Aorta (tissue), 5 donors: ENCODE data around the gene PON1. TPM values are rescaled to one million over a fixed set of nuclear protein-coding genes. Genes with fewer than 3 reads are reported as not detected.

ENCODE experiments used
- ATAC-seq: fragments of 200-7000 bp; cut with Tn5 transposase; one replicate; pipeline ENCODE4 v1.9.1; 2022; ENCODE audit warnings: moderate library complexity; ENCODE audit not compliant: low FRiP score
- DNase-seq, 2 donors: peaks; one replicate each; pipeline ENCODE4 v3.0.0-alpha.2; 2020
- H3K27ac ChIP-seq, 2 donors: one replicate each; pipeline ENCODE4 v1.5.1; 2013; ENCODE audit warnings: low read length in 2 of 2, mild to moderate bottlenecking in 2 of 2, moderate library complexity in 2 of 2, control low read depth in 1 of 2, inconsistent platforms in 1 of 2, low read depth in 1 of 2
- H3K27me3 ChIP-seq, 2 donors: one replicate each; pipeline ENCODE4 v1.6.1; 2013; ENCODE audit warnings: control low read depth in 1 of 2, low read length in 1 of 2, mild to moderate bottlenecking in 1 of 2, moderate library complexity in 1 of 2; ENCODE audit not compliant: insufficient read depth in 2 of 2, control insufficient read depth in 1 of 2
- H3K36me3 ChIP-seq, 2 donors: one replicate each; pipeline ENCODE4 v1.6.1; 2013; ENCODE audit warnings: control low read depth in 1 of 2, low read length in 1 of 2, mild to moderate bottlenecking in 1 of 2; ENCODE audit not compliant: insufficient read depth in 2 of 2, control insufficient read depth in 1 of 2
- H3K4me1 ChIP-seq, 2 donors: one replicate each; pipeline ENCODE4 v1.6.1; 2013; ENCODE audit warnings: low read length in 2 of 2, control low read depth in 1 of 2, mild to moderate bottlenecking in 1 of 2, moderate library complexity in 1 of 2; ENCODE audit not compliant: insufficient read depth in 2 of 2, control insufficient read depth in 1 of 2
- H3K4me3 ChIP-seq, 2 donors: one replicate each; pipeline ENCODE4 v1.5.1; 2013; ENCODE audit warnings: low read length in 2 of 2, control low read depth in 1 of 2, mild to moderate bottlenecking in 1 of 2
- H3K9me3 ChIP-seq: one replicate; pipeline ENCODE4 v1.6.1; 2013; ENCODE audit warnings: mild to moderate bottlenecking, low read length; ENCODE audit not compliant: control insufficient read depth
- WGBS, 2 donors: extraction: QIAGEN DNeasy Blood & Tissue Kit; methylation state at CpG; one replicate each; pipeline ENCODE4 v1.1.7; 2013; 5-methylcytosine and 5-hydroxymethylcytosine counted together
- intact Hi-C, 2 donors: fragments of 100-400 bp; cut with DNase I; formaldehyde crosslinking; loops; one replicate each; pipeline versions ENCODE4 v1.14.2 to v1.15.0; 2022
- long read RNA-seq, 2 donors: library from polyadenylated mRNA; unstranded; transcript quantifications; one replicate each; pipeline ENCODE4 v2.0.0, GENCODE V29; 2020 to 2021
- polyA plus RNA-seq, 2 donors: library from polyadenylated mRNA; stranded (reverse); fragments of 200-250 nt; gene quantifications; one replicate each; pipeline ENCODE4 v1.2.3, GENCODE V29; 2013
- total RNA-seq, 2 donors: library from RNA; stranded (reverse); fragmentation: NEBNext Ultra II Directional; extraction: Animal tissue kit (Norgen Biotek cat#: 25700); gene quantifications; one replicate each; pipeline ENCODE4 v1.2.1, GENCODE V29; 2021
- donor health status: healthy with polysubstance abuse.
- donor health status: Bipolar disorder and iron deficiency.
- donor health status: DM: no; HTN: no; CAD: no.
- donor health status: DM: no; HTN: no; CAD: no.
- donor health status: DM: yes; HTN: yes; CAD: no.

Gene PON1
- not detected for total RNA-seq
- not detected for polyA plus RNA-seq
- long read RNA-seq, donor 1 = 0 reads
- long read RNA-seq, donor 2 = 0 reads

- Histone ChIP-seq H3K4me1 (no peaks in the 10 kb centered on the region), H3K27me3 (no peaks in the 10 kb centered on the region), H3K27ac (no peak within 1 kb of the TSS), H3K9me3 (no peaks in the 10 kb centered on the region), H3K36me3 (no peaks in the 10 kb centered on the region), H3K4me3 (no peak within 1 kb of the TSS)
- no peak for DNase-seq
- no peak for ATAC-seq
- intact Hi-C loops = no loop called here
- WGBS, 2 donors = 14 to 25% methylated on average over 18 to 20 of the region's 20 CpGs
Observed at GRCh38 chr7:95324431-95324830, at the start of gene PON1. Gene PON1, minus strand, starts transcription at chr7:95324532. Its CDS starts 57 bp downstream, at chr7:95324475.

DNA sequence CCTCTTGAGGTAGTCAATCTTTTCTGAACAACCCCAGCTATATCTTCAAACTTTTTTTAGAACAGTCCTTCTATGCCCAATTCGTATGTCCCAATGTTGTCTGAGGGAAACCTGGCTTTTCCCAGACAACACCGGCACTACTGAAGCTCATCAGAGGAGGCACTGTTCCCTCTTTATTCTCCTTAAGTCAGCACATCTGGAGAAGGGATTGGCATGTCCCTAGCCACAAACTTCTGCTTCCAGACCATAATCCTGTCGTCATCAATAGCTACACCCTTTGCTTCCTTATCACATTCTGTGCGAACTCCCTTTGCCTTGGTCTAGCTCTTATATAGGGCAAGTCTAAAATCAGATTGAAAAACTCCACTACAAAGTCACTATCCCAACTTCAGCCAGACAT, 49.0 kb upstream of the PON1 start:
- ATAC-seq = no peak
- Histone ChIP-seq H3K4me1 (no peaks in the 10 kb centered on the region), H3K27me3 (no peaks in the 10 kb centered on the region), H3K4me3 (no peak overlapping the region), H3K9me3 (no peaks in the 10 kb centered on the region), H3K27ac (no peak overlapping the region), H3K36me3 (no peaks in the 10 kb centered on the region)
- intact Hi-C loops = no loop called here
- WGBS, 2 donors = 75 to 77% methylated on average over 4 of the region's 4 CpGs
- DNase-seq = no peak

- Histone ChIP-seq H3K4me1 (no peaks in the 10 kb centered on the region), H3K4me3 (no peak overlapping the region), H3K36me3 (no peaks in the 10 kb centered on the region), H3K27me3 (no peaks in the 10 kb centered on the region), H3K27ac (no peak overlapping the region), H3K9me3 (no peaks in the 10 kb centered on the region)
- WGBS, 2 donors = 75 to 76% methylated on average over 3 of the region's 3 CpGs
- ATAC-seq (no peak), DNase-seq (no peak)
- intact Hi-C loops = no loop called here
Observed at GRCh38 chr7:95368235-95368634, 43.9 kb upstream of the PON1 start.

DNA sequence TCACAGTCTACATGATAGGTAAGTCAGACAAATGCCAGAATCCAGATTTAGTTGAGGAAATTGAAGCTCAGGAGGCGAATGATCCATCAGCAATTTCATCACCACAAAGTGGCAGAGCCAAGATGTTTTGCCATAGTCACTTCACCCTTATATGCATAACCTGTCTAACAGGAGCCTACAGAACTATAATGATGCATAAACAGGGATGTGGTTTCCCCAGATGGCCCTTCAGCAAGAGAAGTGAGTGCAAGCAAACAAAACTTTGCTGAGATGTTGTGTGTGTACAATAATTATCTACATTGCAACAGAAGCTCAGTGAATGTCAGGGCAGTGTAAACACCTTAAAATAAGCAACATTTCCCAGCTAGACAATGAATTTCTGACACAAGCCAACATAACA, 43.3 kb upstream of the PON1 start:
- DNase-seq = no peak
- no peak for ATAC-seq
- Histone ChIP-seq H3K4me3 (no peak overlapping the region), H3K36me3 (no peaks in the 10 kb centered on the region), H3K9me3 (no peaks in the 10 kb centered on the region), H3K27me3 (no peaks in the 10 kb centered on the region), H3K4me1 (no peaks in the 10 kb centered on the region), H3K27ac (no peak overlapping the region)
- WGBS, 2 donors = 82% methylated on average over 1 of the region's 1 CpG
- intact Hi-C loops = no loop called here

DNA sequence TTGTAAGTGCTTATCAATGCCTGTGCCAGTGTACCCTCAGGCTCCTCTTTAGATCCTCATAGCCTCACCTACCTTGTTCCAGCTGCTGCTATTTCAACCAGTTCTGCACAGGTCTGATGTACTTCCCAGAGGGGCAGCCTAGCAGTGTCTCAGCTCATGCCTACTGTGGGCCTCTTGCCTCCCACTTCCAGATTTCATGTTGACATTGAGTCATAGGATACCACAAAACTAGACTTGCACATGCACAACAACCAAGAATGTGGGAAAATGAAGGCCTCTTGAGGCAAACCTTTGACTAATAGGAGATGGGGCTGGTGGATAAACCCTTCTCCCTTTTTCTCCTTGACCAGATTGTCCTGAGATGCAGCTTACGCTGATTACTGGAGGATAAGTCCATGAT, 40.8 kb upstream of the PON1 start:
- ATAC-seq (no peak), DNase-seq (no peak)
- H3K27me3 ChIP-seq = no peaks in the 10 kb centered on the region
- WGBS, 2 donors = 92 to 97% methylated on average over 1 of the region's 1 CpG
- H3K36me3 ChIP-seq = no peaks in the 10 kb centered on the region
- no peak overlapping the region for H3K4me3 ChIP-seq
- H3K27ac ChIP-seq = no peak overlapping the region
- H3K4me1 ChIP-seq = no peaks in the 10 kb centered on the region
- no peaks in the 10 kb centered on the region for H3K9me3 ChIP-seq
- intact Hi-C loops = no loop called here

- H3K27ac ChIP-seq = no peak overlapping the region
- H3K4me1 ChIP-seq = no peaks in the 10 kb centered on the region
- peaks cover 3% of the 10 kb centered on the region for H3K9me3 ChIP-seq
- H3K36me3 ChIP-seq = no peaks in the 10 kb centered on the region
- WGBS, 2 donors = 30 to 35% methylated on average over 3 of the region's 3 CpGs
- no peaks in the 10 kb centered on the region for H3K27me3 ChIP-seq
- ATAC-seq (no peak), DNase-seq (no peak)
- H3K4me3 ChIP-seq = no peak overlapping the region
- intact Hi-C loops = no loop called here
Observed at GRCh38 chr7:95357623-95358022, 33.3 kb upstream of the PON1 start.

DNA sequence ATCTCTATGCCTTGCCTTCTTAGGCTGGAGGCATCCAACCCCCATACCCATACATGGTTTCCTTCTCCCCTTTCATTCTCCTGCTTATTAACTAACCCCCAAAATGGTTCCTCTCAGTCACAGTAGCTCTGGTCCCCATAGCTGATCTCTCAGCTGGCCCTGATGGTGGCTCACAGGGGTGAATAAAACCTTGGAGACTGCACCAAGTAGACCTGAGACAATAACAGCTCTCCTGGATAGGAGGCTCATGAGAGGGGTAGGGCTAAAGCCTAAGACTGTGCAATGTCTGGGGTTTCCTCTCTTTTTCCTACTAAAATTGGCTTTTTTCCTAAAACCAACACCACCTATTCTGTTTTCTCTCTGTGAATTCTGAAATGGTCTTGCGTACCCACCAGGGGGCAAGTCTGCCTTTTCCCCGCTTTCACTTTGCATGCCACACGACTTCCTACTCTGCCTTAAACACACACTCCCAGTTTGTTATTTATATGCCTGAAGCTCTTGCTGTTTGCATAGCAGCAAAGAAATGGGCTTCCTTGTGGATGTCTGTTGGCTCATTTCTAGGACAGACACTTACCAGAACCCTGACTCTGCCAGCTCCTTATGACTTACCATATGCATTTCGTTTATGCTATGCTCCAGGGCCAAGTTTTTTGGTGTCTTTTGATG, 18.4 kb upstream of the PON1 start:
- Histone ChIP-seq H3K4me1 (no peaks in the 10 kb centered on the region), H3K27me3 (no peaks in the 10 kb centered on the region), H3K4me3 (no peak overlapping the region), H3K27ac (no peak overlapping the region), H3K36me3 (no peaks in the 10 kb centered on the region), H3K9me3 (no peaks in the 10 kb centered on the region)
- DNase-seq = no peak
- WGBS, 2 donors = 52 to 62% methylated on average over 4 of the region's 4 CpGs
- intact Hi-C loops = no loop called here
- no peak for ATAC-seq

GRCh38 chr7:95342029-95342428, 17.7 kb upstream of the PON1 start:
- WGBS, 2 donors = 89% methylated on average over 3 of the region's 3 CpGs
- ATAC-seq = no peak
- Histone ChIP-seq H3K27ac (no peak overlapping the region), H3K4me3 (no peak overlapping the region), H3K36me3 (no peaks in the 10 kb centered on the region), H3K27me3 (no peaks in the 10 kb centered on the region), H3K4me1 (no peaks in the 10 kb centered on the region), H3K9me3 (no peaks in the 10 kb centered on the region)
- intact Hi-C loops = no loop called here
- DNase-seq = no peak

GRCh38 chr7:95340491-95340890, 16.2 kb upstream of the PON1 start:
- no peak overlapping the region for H3K27ac ChIP-seq
- 92 to 96% methylated on average over 2 of the region's 2 CpGs for WGBS, 2 donors
- H3K9me3 ChIP-seq = no peaks in the 10 kb centered on the region
- H3K4me1 ChIP-seq = no peaks in the 10 kb centered on the region
- no peak overlapping the region for H3K4me3 ChIP-seq
- intact Hi-C loops = no loop called here
- ATAC-seq = no peak
- no peaks in the 10 kb centered on the region for H3K27me3 ChIP-seq
- no peaks in the 10 kb centered on the region for H3K36me3 ChIP-seq
- no peak for DNase-seq
